Neural cell (in vitro differentiated cells): ENCODE results near the gene LRRC9. TPM values are rescaled to one million over a fixed set of nuclear protein-coding genes. Genes with fewer than 3 reads are reported as not detected.

Experiments
- H2AFZ ChIP-seq: fragments of 200-600, 300-800 bp; sonication (generic), shearing (Covaris generic); 2 replicates; pipeline ENCODE4 v1.6.0; 2014; ENCODE audit warnings: low read depth, mild to moderate bottlenecking, antibody characterized with exemption, low read length, moderate library complexity
- H3F3A ChIP-seq: fragments of 200-600 bp; shearing (Covaris generic); 2 replicates; pipeline ENCODE4 v1.6.1; 2016; ENCODE audit warnings: mild to moderate bottlenecking, moderate library complexity, mixed read lengths, antibody characterized with exemption, low read length; ENCODE audit not compliant: insufficient read depth, poor library complexity, severe bottlenecking
- H3K27ac ChIP-seq: fragments of 200-600, 300-800 bp; sonication (generic), shearing (Covaris generic); 2 replicates; pipeline ENCODE4 v1.5.1; 2014; ENCODE audit warnings: mild to moderate bottlenecking, low read length, moderate library complexity
- H3K27me3 ChIP-seq: fragments of 300-800, 200-600 bp; sonication (generic), shearing (Covaris generic); 2 replicates; pipeline ENCODE4 v1.6.0; 2014; ENCODE audit warnings: mild to moderate bottlenecking, low read depth, low read length, moderate library complexity; ENCODE audit not compliant: insufficient read depth
- H3K36me3 ChIP-seq: fragments of 300-800, 200-600 bp; sonication (generic), shearing (Covaris generic); 2 replicates; pipeline ENCODE4 v1.5.1; 2014; ENCODE audit warnings: mild to moderate bottlenecking, antibody characterized with exemption, low read length, moderate library complexity; ENCODE audit not compliant: insufficient read depth
- H3K4me2 ChIP-seq: fragments of 300-800, 200-600 bp; sonication (generic), shearing (Covaris generic); 2 replicates; pipeline ENCODE4 v1.6.0; 2014; ENCODE audit warnings: mild to moderate bottlenecking, low read length
- H3K4me3 ChIP-seq: fragments of 300-800, 200-600 bp; sonication (generic), shearing (Covaris generic); 2 replicates; pipeline ENCODE4 v1.5.1; 2014; ENCODE audit warnings: mild to moderate bottlenecking, low read length, moderate library complexity
- H3K79me2 ChIP-seq: fragments of 200-600 bp; shearing (Covaris generic); replicated peaks from 2 replicates; pipeline ENCODE4 v1.6.0; 2014; ENCODE audit warnings: mild to moderate bottlenecking, low read length, moderate library complexity; ENCODE audit not compliant: insufficient read depth
- H3K9ac ChIP-seq: fragments of 300-800, 200-600 bp; sonication (generic), shearing (Covaris generic); 2 replicates; pipeline ENCODE4 v1.6.1; 2016; ENCODE audit warnings: mild to moderate bottlenecking, low read length, mixed read lengths
- H3K9me2 ChIP-seq: fragments of 200-600 bp; shearing (Covaris generic); 2 replicates; pipeline ENCODE4 v1.6.1; 2016; ENCODE audit warnings: mild to moderate bottlenecking, low read length, mixed read lengths; ENCODE audit not compliant: insufficient read depth
- H3K9me3 ChIP-seq: fragments of 200-600, 300-800 bp; sonication (generic), shearing (Covaris generic); 2 replicates; pipeline ENCODE4 v1.6.1; 2016; ENCODE audit warnings: mild to moderate bottlenecking, mixed run types, low read length, moderate library complexity, mixed read lengths
- H4K20me1 ChIP-seq: fragments of 200-600 bp; shearing (Covaris generic); 2 replicates; pipeline ENCODE4 v1.6.1; 2016; ENCODE audit warnings: mild to moderate bottlenecking, mixed run types; ENCODE audit not compliant: insufficient read depth
- CTCF ChIP-seq: fragments of 450-650 bp; IDR thresholded peaks from 2 replicates; pipeline ENCODE4 v1.5.1; 2014; ENCODE audit warnings: antibody characterized with exemption, mild to moderate bottlenecking, moderate library complexity; ENCODE audit not compliant: poor library complexity, severe bottlenecking
- EP300 ChIP-seq: fragments of 450-650 bp; conservative IDR thresholded peaks from 2 replicates; pipeline ENCODE4 v1.6.1; 2014; ENCODE audit warnings: antibody characterized with exemption, mild to moderate bottlenecking, moderate library complexity; ENCODE audit not compliant: poor library complexity, severe bottlenecking
- EZH2 ChIP-seq: fragments of 200-600, 300-800 bp; shearing (Covaris generic), sonication (generic); IDR thresholded peaks from 2 replicates; pipeline ENCODE4 v1.6.1; 2014; ENCODE audit warnings: antibody characterized with exemption, low read length, borderline replicate concordance, mild to moderate bottlenecking; ENCODE audit not compliant: insufficient read depth, poor library complexity, severe bottlenecking
- MXI1 ChIP-seq: fragments of 450-650 bp; conservative IDR thresholded peaks from 2 replicates; pipeline ENCODE4 v1.6.1; 2014; ENCODE audit warnings: antibody characterized with exemption, mild to moderate bottlenecking; ENCODE audit not compliant: poor library complexity, severe bottlenecking
- POLR2AphosphoS5 ChIP-seq: IDR thresholded peaks from 2 replicates; pipeline ENCODE4 v1.6.1; 2012
- RAD21 ChIP-seq: fragments of 450-650 bp; conservative IDR thresholded peaks from 2 replicates; pipeline ENCODE4 v1.6.1; 2014; ENCODE audit warnings: antibody characterized with exemption, mild to moderate bottlenecking, moderate library complexity
- SMC3 ChIP-seq: fragments of 450-650 bp; conservative IDR thresholded peaks from 2 replicates; pipeline ENCODE4 v1.6.1; 2014; ENCODE audit warnings: antibody characterized with exemption, mild to moderate bottlenecking, moderate library complexity; ENCODE audit not compliant: poor library complexity
- TAF1 ChIP-seq: IDR thresholded peaks from 2 replicates; pipeline ENCODE4 v1.6.1; 2012; ENCODE audit warnings: low read depth
- polyA plus RNA-seq: library from polyadenylated mRNA; depleted of rRNA; stranded (reverse); fragments of >200 nt; gene quantifications from 2 replicates; pipeline ENCODE4 v1.2.3, GENCODE V29; 2014
- TF ChIP-seq, protein P1 (sequence below): IDR thresholded peaks from 2 replicates; pipeline ENCODE4 v1.6.1; 2012; ENCODE audit warnings: borderline replicate concordance

Gene LRRC9
- polyA plus RNA-seq, 1 donor from 2014 or later: 1.3 TPM

DNA sequence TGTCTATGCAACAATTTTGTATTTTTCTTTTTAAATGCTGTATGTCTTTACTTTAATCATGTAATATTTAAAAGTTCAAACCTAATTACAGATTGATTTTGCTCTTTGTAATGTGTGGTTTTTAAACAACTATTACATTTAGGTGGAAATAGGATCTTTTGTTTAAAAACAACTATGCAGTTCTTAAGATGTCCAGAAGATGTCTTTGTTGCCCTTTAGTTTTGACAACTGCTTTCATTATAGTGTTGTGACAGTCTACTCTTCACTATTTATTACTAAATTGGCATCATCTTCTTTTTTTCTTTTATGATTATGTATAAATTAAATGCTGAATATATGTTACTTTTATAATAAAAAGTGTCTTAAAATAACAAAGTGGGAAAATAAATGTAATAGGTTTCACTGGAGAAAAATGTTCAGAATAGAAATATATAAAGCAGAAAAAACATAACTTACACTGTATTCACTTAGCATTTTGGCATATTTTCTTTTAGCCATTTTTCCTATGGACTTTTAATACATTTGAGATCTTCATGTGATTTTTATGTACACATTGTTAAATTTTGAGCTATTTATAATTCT is 144.6 kb downstream of the LRRC9 start:
- H2AFZ ChIP-seq: no peak overlapping the region
- H3K9me3 ChIP-seq: no peaks in the 10 kb centered on the region
- H3K79me2 ChIP-seq: no peaks in the 10 kb centered on the region
- no peaks in the 10 kb centered on the region for H3K36me3 ChIP-seq
- no peak overlapping the region for H3K9ac ChIP-seq
- H3K4me2 ChIP-seq: no peak overlapping the region
- H3K4me3 ChIP-seq: no peak overlapping the region
- no peaks in the 10 kb centered on the region for H3K9me2 ChIP-seq
- H4K20me1 ChIP-seq: no peaks in the 10 kb centered on the region
- H3F3A ChIP-seq: no peaks in the 10 kb centered on the region
- H3K27me3 ChIP-seq: peaks cover 6% of the 10 kb centered on the region
- TF ChIP-seq, protein P1, sequence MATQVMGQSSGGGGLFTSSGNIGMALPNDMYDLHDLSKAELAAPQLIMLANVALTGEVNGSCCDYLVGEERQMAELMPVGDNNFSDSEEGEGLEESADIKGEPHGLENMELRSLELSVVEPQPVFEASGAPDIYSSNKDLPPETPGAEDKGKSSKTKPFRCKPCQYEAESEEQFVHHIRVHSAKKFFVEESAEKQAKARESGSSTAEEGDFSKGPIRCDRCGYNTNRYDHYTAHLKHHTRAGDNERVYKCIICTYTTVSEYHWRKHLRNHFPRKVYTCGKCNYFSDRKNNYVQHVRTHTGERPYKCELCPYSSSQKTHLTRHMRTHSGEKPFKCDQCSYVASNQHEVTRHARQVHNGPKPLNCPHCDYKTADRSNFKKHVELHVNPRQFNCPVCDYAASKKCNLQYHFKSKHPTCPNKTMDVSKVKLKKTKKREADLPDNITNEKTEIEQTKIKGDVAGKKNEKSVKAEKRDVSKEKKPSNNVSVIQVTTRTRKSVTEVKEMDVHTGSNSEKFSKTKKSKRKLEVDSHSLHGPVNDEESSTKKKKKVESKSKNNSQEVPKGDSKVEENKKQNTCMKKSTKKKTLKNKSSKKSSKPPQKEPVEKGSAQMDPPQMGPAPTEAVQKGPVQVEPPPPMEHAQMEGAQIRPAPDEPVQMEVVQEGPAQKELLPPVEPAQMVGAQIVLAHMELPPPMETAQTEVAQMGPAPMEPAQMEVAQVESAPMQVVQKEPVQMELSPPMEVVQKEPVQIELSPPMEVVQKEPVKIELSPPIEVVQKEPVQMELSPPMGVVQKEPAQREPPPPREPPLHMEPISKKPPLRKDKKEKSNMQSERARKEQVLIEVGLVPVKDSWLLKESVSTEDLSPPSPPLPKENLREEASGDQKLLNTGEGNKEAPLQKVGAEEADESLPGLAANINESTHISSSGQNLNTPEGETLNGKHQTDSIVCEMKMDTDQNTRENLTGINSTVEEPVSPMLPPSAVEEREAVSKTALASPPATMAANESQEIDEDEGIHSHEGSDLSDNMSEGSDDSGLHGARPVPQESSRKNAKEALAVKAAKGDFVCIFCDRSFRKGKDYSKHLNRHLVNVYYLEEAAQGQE: no peak
- no peak for TF ChIP-seq MXI1
- TF ChIP-seq CTCF: peak; percentile 58
- no peak for TF ChIP-seq EZH2
- no peak for TF ChIP-seq EP300
- TF ChIP-seq SMC3: peak; percentile 65
- TF ChIP-seq TAF1: no peak
- TF ChIP-seq RAD21: peak; percentile 63
- no peak for TF ChIP-seq POLR2AphosphoS5
- H3K27ac ChIP-seq: no peak overlapping the region

DNA sequence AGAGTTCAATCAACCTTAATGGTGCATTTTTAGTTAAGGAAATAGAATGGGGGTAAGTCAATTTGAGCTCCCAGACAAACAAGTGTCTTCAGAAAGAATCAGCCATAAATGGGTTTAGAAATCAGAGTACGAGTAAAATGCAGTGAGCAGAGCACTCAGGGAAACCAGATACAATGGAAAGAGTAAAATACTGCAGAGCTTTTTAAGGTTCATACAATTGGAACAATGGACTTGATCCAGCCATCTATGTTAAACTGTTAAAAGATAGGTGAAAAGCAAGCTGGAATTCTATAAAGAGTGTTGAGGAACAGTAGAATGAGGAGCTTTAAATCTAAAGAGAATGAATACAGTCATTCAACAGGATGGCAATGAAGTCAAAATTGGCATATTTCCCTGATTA is 147.9 kb downstream of the LRRC9 start:
- no peak overlapping the region for H3K4me2 ChIP-seq
- H3K9me3 ChIP-seq: no peaks in the 10 kb centered on the region
- no peak for TF ChIP-seq RAD21
- no peak for TF ChIP-seq SMC3
- no peak for TF ChIP-seq EZH2
- TF ChIP-seq POLR2AphosphoS5: no peak

More for the DNA sequence above, 147.9 kb downstream of the LRRC9 start:
- Histone ChIP-seq H4K20me1 (no peaks in the 10 kb centered on the region), H3K79me2 (no peaks in the 10 kb centered on the region), H3K9ac (no peak overlapping the region), H3K27me3 (peaks cover 6% of the 10 kb centered on the region), H3K27ac (no peak overlapping the region), H3F3A (no peaks in the 10 kb centered on the region), H2AFZ (no peak overlapping the region), H3K36me3 (no peaks in the 10 kb centered on the region), H3K4me3 (no peak overlapping the region), H3K9me2 (no peaks in the 10 kb centered on the region)
